ENCODE data around the gene APOC1.
"Not testable (repeated sequence)": the region's sequence is repeated elsewhere in the genome, so short reads cannot be mapped to it uniquely, and the experiment has no call there.

Gene APOC1

DNA sequence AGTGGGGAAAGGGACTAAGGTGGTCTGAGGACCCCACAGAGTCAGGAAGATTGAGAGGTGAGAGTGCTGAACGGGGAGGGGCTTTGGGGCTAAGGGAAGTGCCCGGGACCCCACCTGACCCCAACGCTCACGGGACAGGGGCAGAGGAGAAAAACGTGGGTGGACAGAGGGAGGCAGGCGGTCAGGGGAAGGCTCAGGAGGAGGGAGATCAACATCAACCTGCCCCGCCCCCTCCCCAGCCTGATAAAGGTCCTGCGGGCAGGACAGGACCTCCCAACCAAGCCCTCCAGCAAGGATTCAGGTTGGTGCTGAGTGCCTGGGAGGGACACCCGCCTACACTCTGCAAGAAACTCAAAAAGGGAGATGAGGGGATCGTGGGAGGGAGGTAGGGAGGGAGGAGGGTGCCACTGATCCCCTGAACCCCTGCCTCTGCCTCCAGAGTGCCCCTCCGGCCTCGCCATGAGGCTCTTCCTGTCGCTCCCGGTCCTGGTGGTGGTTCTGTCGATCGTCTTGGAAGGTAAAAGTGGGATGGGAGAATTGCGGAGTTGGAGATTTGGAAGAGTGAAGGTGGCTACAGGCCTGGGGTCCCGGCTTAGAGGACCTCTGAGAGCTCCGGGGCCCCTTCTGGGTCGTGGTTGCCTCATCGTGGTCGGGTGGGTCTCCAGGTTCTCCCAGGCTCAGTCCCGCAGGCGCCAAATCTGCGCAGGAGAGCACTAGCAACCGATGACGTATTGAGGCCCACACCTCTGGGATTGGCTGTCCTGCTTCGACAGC lies at the start of gene APOC1:
TSS of gene APOC1 (plus strand) at position 176 of the 774 bp plus-strand sequence. CDS start at position 460, 284 bp downstream.
- peak; percentile 61 to 64 for DNase-seq (ENCODE audit: low read depth in 2 of 2)

DNA sequence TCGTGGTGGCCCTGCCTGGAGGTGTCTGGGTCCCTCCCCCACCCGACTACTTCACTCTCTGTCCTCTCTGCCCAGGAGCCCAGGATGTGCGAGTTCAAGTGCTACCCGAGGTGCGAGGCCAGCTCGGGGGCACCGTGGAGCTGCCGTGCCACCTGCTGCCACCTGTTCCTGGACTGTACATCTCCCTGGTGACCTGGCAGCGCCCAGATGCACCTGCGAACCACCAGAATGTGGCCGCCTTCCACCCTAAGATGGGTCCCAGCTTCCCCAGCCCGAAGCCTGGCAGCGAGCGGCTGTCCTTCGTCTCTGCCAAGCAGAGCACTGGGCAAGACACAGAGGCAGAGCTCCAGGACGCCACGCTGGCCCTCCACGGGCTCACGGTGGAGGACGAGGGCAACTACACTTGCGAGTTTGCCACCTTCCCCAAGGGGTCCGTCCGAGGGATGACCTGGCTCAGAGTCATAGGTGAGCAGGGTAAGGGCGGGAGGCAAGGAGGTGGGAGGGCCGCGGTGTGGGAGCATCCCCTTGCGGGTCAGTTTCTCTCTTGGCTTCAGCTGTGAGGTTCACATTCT lies 49.1 kb upstream of the APOC1 start:
- no peak for DNase-seq (ENCODE audit: low read depth in 2 of 2)

- no peak for DNase-seq (ENCODE audit: low read depth in 2 of 2)
These were observed 47.7 kb upstream of the APOC1 start for GRCh38 chr19:44866664-44867063.

DNA sequence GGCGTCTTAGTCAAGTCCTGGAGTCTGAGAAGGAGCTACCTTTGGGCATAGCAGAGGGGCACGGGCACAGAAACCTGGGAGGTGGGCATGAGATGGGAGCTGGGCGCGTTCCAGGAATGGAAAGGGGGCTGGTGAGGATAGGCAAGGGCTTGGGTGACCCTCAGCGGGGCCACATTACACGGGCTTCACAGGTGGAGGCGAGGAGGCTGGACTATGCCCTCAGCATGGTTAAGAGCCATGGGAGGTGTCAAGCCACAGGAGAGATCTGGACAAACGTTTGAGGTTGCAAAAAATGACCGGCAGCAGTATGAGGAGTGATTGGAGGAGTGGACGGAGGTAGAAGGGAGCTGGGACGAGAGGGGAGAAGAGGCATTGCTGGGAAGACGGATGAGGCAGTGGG lies 46.8 kb upstream of the APOC1 start:
- DNase-seq (ENCODE audit: low read depth in 2 of 2), result no peak

DNA sequence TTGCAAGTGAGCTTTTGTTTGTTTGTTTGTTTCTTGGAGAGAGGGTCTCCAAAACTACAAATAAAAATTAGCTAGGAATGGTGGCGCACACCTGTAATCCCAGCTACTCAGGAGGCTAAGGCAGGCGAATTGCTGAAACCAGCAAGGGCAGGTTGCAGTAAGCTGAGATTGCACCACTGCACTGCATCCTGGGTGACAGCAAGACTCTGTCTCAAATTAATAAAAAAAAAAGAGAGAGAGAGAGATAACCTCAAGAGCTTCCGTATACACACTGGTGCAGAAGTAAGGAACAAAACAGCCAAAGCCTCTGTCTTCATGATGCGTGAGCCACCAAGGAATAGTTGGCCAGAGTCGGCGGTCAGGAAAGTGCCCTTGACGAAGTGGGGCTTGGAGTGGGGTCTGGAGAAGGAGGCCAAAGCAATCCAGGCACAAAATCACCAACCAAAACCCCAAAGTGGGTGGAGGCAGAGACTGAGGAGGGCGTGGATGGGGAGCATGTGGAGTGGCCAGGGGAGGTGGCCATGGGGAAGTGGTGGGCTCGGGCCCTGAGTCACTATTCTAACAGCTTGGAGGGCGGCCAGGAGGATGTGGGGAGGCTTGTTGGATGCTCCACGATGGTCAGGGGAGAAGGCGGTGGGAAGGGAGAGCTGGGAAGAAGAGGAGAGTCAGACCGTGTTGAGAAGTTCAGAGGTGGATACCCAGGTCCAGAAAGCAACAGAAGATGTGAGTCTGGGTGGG lies 44.5 kb upstream of the APOC1 start:
- DNase-seq (ENCODE audit: low read depth in 2 of 2), result no peak

- no peak for DNase-seq (ENCODE audit: low read depth in 2 of 2)
These were observed 42.6 kb upstream of the APOC1 start for GRCh38 chr19:44871809-44872208.

DNA sequence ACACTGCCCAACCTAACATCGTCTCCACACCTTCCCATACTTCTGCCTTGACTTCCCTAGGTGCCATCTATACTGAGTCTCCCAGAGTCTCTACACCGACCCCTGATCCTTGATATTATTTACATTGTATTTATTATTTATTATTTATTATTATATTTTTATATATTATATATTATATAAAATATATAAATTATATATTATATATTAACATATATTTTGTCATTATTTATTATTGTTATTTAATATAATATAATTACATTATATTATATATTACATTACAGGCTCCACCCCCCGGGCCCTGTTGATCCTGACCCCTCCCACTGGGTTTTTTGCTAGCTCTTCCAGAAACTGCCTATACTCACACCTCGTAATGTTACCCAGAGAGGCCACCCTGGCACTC lies 41.7 kb upstream of the APOC1 start:
- DNase-seq (ENCODE audit: low read depth in 2 of 2), result no peak

- DNase-seq (ENCODE audit: low read depth in 2 of 2), result no peak
These were observed 40.1 kb upstream of the APOC1 start for GRCh38 chr19:44874317-44874716.

DNA sequence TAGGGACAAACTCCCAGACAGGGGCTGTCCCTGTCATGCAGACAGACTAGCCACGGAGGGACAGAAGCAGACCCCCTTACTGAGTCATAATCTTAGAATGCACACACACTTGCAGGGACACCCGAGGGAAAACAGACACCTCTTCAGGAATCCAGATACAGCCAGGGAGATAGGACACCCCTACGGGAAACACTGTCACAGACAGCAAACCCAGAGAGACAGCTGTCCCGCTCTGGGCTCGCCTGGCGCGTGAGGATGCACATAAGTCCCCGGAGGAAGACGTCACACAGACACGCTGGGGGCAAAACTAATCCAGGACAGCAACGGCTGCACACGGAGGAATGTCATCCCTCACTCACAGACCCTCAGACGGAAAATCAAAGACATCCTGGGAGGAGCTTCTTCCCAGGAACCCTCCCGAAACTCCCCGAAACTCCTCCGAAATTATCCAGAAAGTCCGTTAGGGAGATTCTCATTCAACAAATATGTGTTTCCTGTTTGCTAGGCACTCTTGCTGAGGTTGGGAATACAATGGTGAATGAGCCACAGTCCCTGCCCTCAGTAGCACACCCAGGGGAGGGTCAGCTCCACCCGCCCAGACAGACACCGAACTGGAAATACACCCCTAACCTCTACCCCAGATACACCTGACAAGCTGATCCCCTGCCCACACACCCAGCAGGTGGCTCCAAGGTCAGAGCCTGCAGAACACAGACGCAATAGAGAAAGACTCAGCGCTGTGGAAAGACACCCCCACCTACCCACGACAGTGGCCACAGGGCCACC lies 38.5 kb upstream of the APOC1 start:
- DNase-seq (ENCODE audit: low read depth in 2 of 2), result no peak

GRCh38 chr19:44876930-44877535 lies 37.4 kb upstream of the APOC1 start:
- DNase-seq (ENCODE audit: low read depth in 2 of 2), result no peak

DNA sequence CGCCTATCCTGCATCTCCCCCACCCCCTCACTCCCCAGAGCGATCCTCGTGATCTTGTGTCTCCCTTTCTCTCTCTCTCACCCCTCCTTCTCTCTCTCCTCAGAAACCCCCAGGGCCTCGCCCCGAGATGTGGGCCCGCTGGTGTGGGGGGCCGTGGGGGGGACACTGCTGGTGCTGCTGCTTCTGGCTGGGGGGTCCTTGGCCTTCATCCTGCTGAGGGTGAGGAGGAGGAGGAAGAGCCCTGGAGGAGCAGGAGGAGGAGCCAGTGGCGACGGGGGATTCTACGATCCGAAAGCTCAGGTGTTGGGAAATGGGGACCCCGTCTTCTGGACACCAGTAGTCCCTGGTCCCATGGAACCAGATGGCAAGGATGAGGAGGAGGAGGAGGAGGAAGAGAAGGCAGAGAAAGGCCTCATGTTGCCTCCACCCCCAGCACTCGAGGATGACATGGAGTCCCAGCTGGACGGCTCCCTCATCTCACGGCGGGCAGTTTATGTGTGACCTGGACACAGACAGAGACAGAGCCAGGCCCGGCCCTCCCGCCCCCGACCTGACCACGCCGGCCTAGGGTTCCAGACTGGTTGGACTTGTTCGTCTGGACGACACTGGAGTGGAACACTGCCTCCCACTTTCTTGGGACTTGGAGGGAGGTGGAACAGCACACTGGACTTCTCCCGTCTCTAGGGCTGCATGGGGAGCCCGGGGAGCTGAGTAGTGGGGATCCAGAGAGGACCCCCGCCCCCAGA lies 36.1 kb upstream of the APOC1 start:
- no peak for DNase-seq (ENCODE audit: low read depth in 2 of 2)

GRCh38 chr19:44879309-44880065 lies 34.9 kb upstream of the APOC1 start:
- DNase-seq (ENCODE audit: low read depth in 2 of 2), result no peak

DNA sequence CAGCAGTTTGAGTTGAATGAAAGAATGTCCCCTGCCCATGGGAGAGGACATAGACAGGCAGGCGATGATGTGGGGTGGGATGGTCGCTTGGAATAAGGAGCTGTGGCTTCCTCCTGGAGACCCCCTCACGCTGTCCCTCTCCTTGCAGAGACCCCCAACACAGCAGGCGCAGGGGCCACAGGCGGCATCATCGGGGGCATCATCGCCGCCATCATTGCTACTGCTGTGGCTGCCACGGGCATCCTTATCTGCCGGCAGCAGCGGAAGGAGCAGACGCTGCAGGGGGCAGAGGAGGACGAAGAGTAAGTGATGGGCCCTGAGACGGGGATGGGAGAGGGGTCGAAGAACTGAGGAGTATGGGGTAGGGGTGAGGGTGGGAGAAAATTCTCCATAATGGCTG lies 32.3 kb upstream of the APOC1 start:
- DNase-seq (ENCODE audit: low read depth in 2 of 2), result no peak

DNA sequence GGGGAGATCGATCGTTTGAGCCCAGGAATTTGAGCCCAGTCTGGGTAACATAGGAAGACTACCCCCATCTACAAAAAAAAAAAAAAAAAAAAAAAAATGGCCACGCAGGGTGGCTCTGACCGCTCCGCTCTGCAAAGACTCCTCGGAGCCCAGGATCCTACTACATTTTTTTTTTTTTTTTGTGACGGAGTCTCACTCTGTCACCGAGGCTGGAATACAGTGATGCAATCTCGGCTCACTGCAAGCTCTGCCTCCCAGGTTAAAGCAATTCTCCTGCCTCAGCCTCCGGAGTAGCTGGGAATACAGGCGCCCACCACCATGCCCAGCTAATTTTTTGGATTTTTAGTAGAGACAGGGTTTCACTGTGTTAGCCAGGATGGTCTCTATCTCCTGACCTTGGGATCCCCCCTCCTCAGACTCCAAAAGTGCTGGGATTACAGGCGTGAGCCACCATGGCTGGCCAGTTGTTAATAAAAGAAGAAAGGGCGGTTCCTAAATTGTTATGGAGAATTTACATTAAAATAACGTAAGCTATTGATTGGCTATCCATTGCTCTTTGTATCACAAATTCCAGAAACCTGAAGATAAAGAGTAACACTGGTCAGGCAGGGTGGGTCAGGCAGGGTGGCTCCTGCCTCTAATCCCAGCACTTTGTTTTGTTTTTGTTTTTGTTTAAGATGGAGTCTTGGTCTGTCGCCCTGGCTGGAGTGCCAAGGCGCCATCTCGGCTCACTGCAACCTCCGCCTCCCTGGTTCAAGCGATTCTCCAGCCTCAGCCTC lies 31.6 kb upstream of the APOC1 start:
- not testable (repeated sequence) for DNase-seq (ENCODE audit: low read depth in 2 of 2)

DNA sequence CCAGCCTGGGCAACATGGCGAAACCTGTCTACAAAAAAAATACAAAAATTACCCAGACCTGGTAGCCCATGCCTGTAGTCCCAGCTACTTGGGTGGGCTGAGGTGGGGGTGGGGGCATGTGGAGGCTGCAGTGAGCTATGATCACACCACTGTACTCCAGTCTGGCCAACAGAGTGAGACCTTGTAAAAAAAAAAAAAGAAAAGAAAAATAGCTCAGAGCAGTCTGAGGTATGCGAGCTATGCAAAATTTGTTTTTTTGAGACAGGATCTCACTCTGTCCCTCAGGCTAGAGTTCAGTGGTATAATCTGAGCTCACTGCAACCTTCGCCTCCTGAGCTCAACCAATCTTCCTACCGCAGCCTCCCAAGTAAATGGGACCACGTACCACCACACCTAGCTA lies 30.5 kb upstream of the APOC1 start:
- DNase-seq (ENCODE audit: low read depth in 2 of 2), result no peak

- no peak for DNase-seq (ENCODE audit: low read depth in 2 of 2)
These were observed 29.8 kb upstream of the APOC1 start for GRCh38 chr19:44884566-44884965.

DNA sequence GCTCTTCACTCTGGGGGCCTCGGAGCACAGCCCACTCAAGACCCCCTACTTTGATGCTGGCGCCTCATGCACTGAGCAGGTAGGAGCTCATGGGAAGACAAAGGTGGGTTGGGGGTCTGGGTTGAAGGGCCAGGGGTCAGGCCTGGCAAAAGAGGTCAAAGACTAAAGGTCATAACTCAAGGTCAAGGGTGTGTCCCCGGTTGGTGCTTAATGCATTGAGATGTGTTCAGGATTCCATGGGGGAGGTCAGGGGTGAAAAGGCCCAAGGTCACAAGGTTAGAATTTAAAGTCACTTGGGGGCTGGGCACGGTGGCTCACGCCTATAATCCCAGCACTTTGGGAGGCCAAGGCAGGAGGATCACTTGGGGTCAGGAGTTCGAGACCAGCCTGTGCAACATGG lies 28.3 kb upstream of the APOC1 start:
- no peak for DNase-seq (ENCODE audit: low read depth in 2 of 2)

- no peak for DNase-seq (ENCODE audit: low read depth in 2 of 2)
These were observed 26.8 kb upstream of the APOC1 start for GRCh38 chr19:44887648-44888047.

- DNase-seq (ENCODE audit: low read depth in 2 of 2), result not testable (repeated sequence)
These were observed 26.1 kb upstream of the APOC1 start for GRCh38 chr19:44888335-44888734.

All from stimulated activated CD4-positive, alpha-beta T cell treated with anti-CD3 and anti-CD28 coated beads, Interleukin-1b, Interleukin-23, amount 100 ng/mL, for 4 hours (primary cell).